Transverse colon (tissue), 4 donors: ENCODE measurements around the gene SMARCC1. TPM values are rescaled to one million over a fixed set of nuclear protein-coding genes. Genes with fewer than 3 reads are reported as not detected.
"Not testable (repeated sequence)": the region's sequence is repeated elsewhere in the genome, so short reads cannot be mapped to it uniquely, and the experiment has no call there.

Source experiments
- DNase-seq: peaks from one replicate; pipeline ENCODE4 v3.0.0-alpha.2; 2019
- H3K27ac ChIP-seq, 4 donors: fragments of 200-600 bp; sonication (generic); 2 replicates each; pipeline ENCODE4 v1.5.1; 2016 to 2018; ENCODE audit warnings: inconsistent platforms in 4 of 4
- H3K27me3 ChIP-seq: fragments of 200-600 bp; sonication (generic); 2 replicates; pipeline ENCODE4 v1.5.1; 2017; ENCODE audit warnings: inconsistent platforms
- H3K36me3 ChIP-seq, 4 donors: fragments of 200-600 bp; sonication (generic); 2 replicates each; pipeline ENCODE4 v1.5.1; 2017 to 2019; ENCODE audit warnings: inconsistent platforms in 4 of 4
- H3K4me1 ChIP-seq, 4 donors: fragments of 200-600 bp; sonication (generic); 2 replicates each; pipeline ENCODE4 v1.5.1; 2017 to 2020; ENCODE audit warnings: inconsistent platforms in 4 of 4
- H3K4me3 ChIP-seq, 4 donors: fragments of 200-600 bp; sonication (generic); 1 replicate in 1 of 4; 2 replicates in 3 of 4; pipeline versions ENCODE4 v1.5.1 to v1.6.1; 2017 to 2019; ENCODE audit warnings: inconsistent platforms in 4 of 4
- H3K9me3 ChIP-seq, 2 donors: fragments of 200-600 bp; sonication (generic); 2 replicates each; pipeline ENCODE4 v1.5.1; 2017 to 2019; ENCODE audit warnings: inconsistent platforms in 2 of 2
- CTCF ChIP-seq, 5 experiments: fragments of 200-600 bp in 3 of 5; fragments of 450-650 bp in 2 of 5; sonication (generic) in 3 of 5; IDR thresholded peaks; 1 replicate in 2 of 5; 2 replicates in 3 of 5; pipeline ENCODE4 v1.5.1; 2016 to 2017; ENCODE audit warnings: antibody characterized with exemption in 5 of 5, inconsistent platforms in 3 of 5, mild to moderate bottlenecking in 2 of 5, moderate library complexity in 1 of 5
- EP300 ChIP-seq: sonication (generic); formaldehyde crosslinking; IDR thresholded peaks from one replicate; pipeline ENCODE4 v1.6.1; 2017; ENCODE audit warnings: antibody characterized with exemption, low read depth
- POLR2A ChIP-seq: fragments of 450-650 bp; IDR thresholded peaks from one replicate; pipeline ENCODE4 v1.6.1; 2016; ENCODE audit warnings: antibody characterized with exemption, mild to moderate bottlenecking, moderate library complexity
- POLR2AphosphoS5 ChIP-seq, 3 donors: sonication (generic); formaldehyde crosslinking; IDR thresholded peaks; one replicate each; pipeline ENCODE4 v1.6.1; 2016; ENCODE audit warnings: antibody characterized with exemption in 3 of 3
- WGBS, 2 donors: methylation state at CpG; one replicate each; pipeline ENCODE4 v1.1.5; 2018; ENCODE audit warnings: low coverage in 1 of 2; 5-methylcytosine and 5-hydroxymethylcytosine counted together
- in situ Hi-C, 4 donors: fragments of 200-750 bp; cut with MboI; loops; one replicate each; pipeline versions ENCODE4 v1.15.0 to v1.15.1; 2017; ENCODE audit warnings: low sequenced_read_pairs in 3 of 4, low pct_ligation_motif_present in 1 of 4, low pct_unique_long_range_greater_than_20kb in 1 of 4
- intact Hi-C: fragments of 100-400 bp; cut with DNase I; formaldehyde crosslinking; loops from one replicate; pipeline ENCODE4 v1.15.1; 2023; ENCODE audit warnings: low total_unique reads
- total RNA-seq, 4 donors: library from RNA; depleted of rRNA; stranded (reverse); fragments of >200 nt; gene quantifications; one replicate each; pipeline ENCODE4 v1.1.0, GENCODE V29; 2016

SMARCC1 gene
- total RNA-seq, 4 donors from 2014 or later = 21.3 to 70.8 (median 45.0) TPM

- in situ Hi-C loops (no loop called here), intact Hi-C loops (no loop called here)
- H3K27me3 ChIP-seq = no peaks in the 10 kb centered on the region
- no peak overlapping the region for H3K27ac ChIP-seq
- no peak overlapping the region for H3K4me3 ChIP-seq
- no peak for TF ChIP-seq POLR2A
- 51 to 59% methylated on average over 4 of the region's 4 CpGs for WGBS, 2 donors
- DNase-seq = no peak
- H3K36me3 ChIP-seq = no peaks in the 10 kb centered on the region
- no peaks in the 10 kb centered on the region for H3K9me3 ChIP-seq
- no peaks in the 10 kb centered on the region for H3K4me1 ChIP-seq
These were observed 19.5 kb downstream of the SMARCC1 start for GRCh38 chr3:47762233-47762632.

GRCh38 chr3:47761046-47761445 is 20.6 kb downstream of the SMARCC1 start:
- Histone ChIP-seq H3K9me3 (no peaks in the 10 kb centered on the region), H3K27me3 (no peaks in the 10 kb centered on the region), H3K4me3 (no peak overlapping the region), H3K36me3 (peaks cover 0 to 7% (median 0%) of the 10 kb centered on the region in 4 donors), H3K4me1 (no peaks in the 10 kb centered on the region), H3K27ac (no peak overlapping the region)
- in situ Hi-C loops = no loop called here
- intact Hi-C loops = no loop called here
- 89% methylated on average over 4 of the region's 4 CpGs; no CpG with 5 or more reads in 1 of the 2 donors for WGBS, 2 donors
- no peak for DNase-seq
- TF ChIP-seq POLR2AphosphoS5 (IDR thresholded peaks at IDR 0.05) (no peak), EP300 (no peak), CTCF (IDR thresholded peaks at IDR 0.05) (no peak), POLR2A (no peak)

- DNase-seq, intact Hi-C loops, in situ Hi-C loops, H3K4me1 ChIP-seq, H3K27ac ChIP-seq, H3K9me3 ChIP-seq, H3K4me3 ChIP-seq, H3K27me3 ChIP-seq, H3K36me3 ChIP-seq: not testable (repeated sequence)
- 86 to 100% methylated on average over 2 to 4 of the region's 4 CpGs for WGBS, 2 donors
These were observed 21.5 kb downstream of the SMARCC1 start for GRCh38 chr3:47760207-47760606.

GRCh38 chr3:47758261-47759025 is 23.2 kb downstream of the SMARCC1 start:
- Histone ChIP-seq H3K4me1 (no peaks in the 10 kb centered on the region), H3K27ac (no peak overlapping the region), H3K4me3 (no peak overlapping the region), H3K36me3 (peaks cover 0 to 7% (median 0%) of the 10 kb centered on the region in 4 donors), H3K9me3 (no peaks in the 10 kb centered on the region), H3K27me3 (no peaks in the 10 kb centered on the region)
- 76 to 91% methylated on average over 3 to 14 of the region's 14 CpGs for WGBS, 2 donors
- DNase-seq = no peak
- no peak for TF ChIP-seq EP300
- TF ChIP-seq POLR2AphosphoS5 (IDR thresholded peaks at IDR 0.05) = no peak
- TF ChIP-seq POLR2A = no peak
- no peak for TF ChIP-seq CTCF (IDR thresholded peaks at IDR 0.05)
- in situ Hi-C loops (no loop called here), intact Hi-C loops (no loop called here)

- no peak overlapping the region for H3K4me3 ChIP-seq
- in situ Hi-C loops (no loop called here), intact Hi-C loops (no loop called here)
- 99% methylated on average over 3 of the region's 3 CpGs; no CpG with 5 or more reads in 1 of the 2 donors for WGBS, 2 donors
- no peaks in the 10 kb centered on the region for H3K4me1 ChIP-seq
- peaks cover 0 to 7% (median 0%) of the 10 kb centered on the region in 4 donors for H3K36me3 ChIP-seq
- no peaks in the 10 kb centered on the region for H3K9me3 ChIP-seq
- no peaks in the 10 kb centered on the region for H3K27me3 ChIP-seq
- TF ChIP-seq POLR2AphosphoS5 (IDR thresholded peaks at IDR 0.05) (no peak), POLR2A (no peak), CTCF (IDR thresholded peaks at IDR 0.05) (no peak), EP300 (no peak)
- no peak overlapping the region for H3K27ac ChIP-seq
- DNase-seq = no peak
These were observed 29.0 kb downstream of the SMARCC1 start for GRCh38 chr3:47752716-47753115.

- H3K4me1 ChIP-seq, intact Hi-C loops, H3K4me3 ChIP-seq, H3K27ac ChIP-seq, DNase-seq, H3K27me3 ChIP-seq, in situ Hi-C loops, H3K9me3 ChIP-seq, H3K36me3 ChIP-seq: not testable (repeated sequence)
- WGBS, 2 donors = 97 to 98% methylated on average over 11 to 12 of the region's 12 CpGs
These were observed 30.8 kb downstream of the SMARCC1 start for GRCh38 chr3:47750811-47751354.
